Panc1 (cell line): ENCODE measurements around the gene HTR1B. TPM values are rescaled to one million over a fixed set of nuclear protein-coding genes. Genes with fewer than 3 reads are reported as not detected.

ENCODE experiments used
- ATAC-seq: fragments of 200-7000 bp; cut with Tn5 transposase; 2 replicates; pipeline ENCODE4 v1.9.1; 2020; ENCODE audit warnings: mild to moderate bottlenecking, moderate library complexity
- BruUV-seq: library from RNA; stranded (reverse); fragments of 400-500 nt; replicated peaks from 2 replicates; lab custom pipeline; 2021; lab: Mats Ljungman, UMichigan
- CTCF ChIA-PET: fragments of 300-600 bp; sonication (Branson Sonifier 250); formaldehyde crosslinking; loops from one replicate; lab custom pipeline; 2022; ENCODE audit warnings: antibody characterized with exemption; lab: Charles Lee
- POLR2A ChIA-PET: fragments of 300-600 bp; sonication (Branson Sonifier 250); formaldehyde crosslinking; loops from one replicate; lab custom pipeline; 2022; ENCODE audit warnings: antibody characterized with exemption; lab: Charles Lee
- DNase-seq: peaks from one replicate; pipeline ENCODE4 v3.0.0-alpha.2; 2010; ENCODE audit warnings: low read depth, low spot score
- H3K27ac ChIP-seq: 2 replicates; pipeline ENCODE4 v1.5.1; 2011; ENCODE audit warnings: mild to moderate bottlenecking, low read length, inconsistent platforms
- H3K27me3 ChIP-seq: fragments of 200-500 bp; sonication (Bioruptor generic); 2 replicates; pipeline ENCODE4 v1.6.0; 2014; ENCODE audit warnings: low read length, inconsistent platforms; ENCODE audit not compliant: control insufficient read depth, insufficient read depth
- H3K36me3 ChIP-seq: fragments of 200-500 bp; sonication (Bioruptor generic); 2 replicates; pipeline ENCODE4 v1.5.1; 2014; ENCODE audit warnings: inconsistent platforms, mild to moderate bottlenecking, low read length, moderate library complexity; ENCODE audit not compliant: control insufficient read depth, insufficient read depth
- H3K4me1 ChIP-seq: 2 replicates; pipeline ENCODE4 v1.5.1; 2011; ENCODE audit warnings: inconsistent platforms, mild to moderate bottlenecking, low read length, moderate library complexity; ENCODE audit not compliant: control insufficient read depth, insufficient read depth
- H3K4me3 ChIP-seq, 2 experiments: 2 replicates each; pipeline ENCODE4 v1.5.1; 2011 to 2012; ENCODE audit warnings: low read depth in 2 of 2, low read length in 2 of 2, mild to moderate bottlenecking in 2 of 2, inconsistent platforms in 1 of 2, moderate library complexity in 1 of 2
- H3K9me3 ChIP-seq: fragments of 200-500 bp; sonication (Bioruptor generic); 2 replicates; pipeline ENCODE4 v1.5.1; 2014; ENCODE audit warnings: low read depth, mild to moderate bottlenecking, inconsistent platforms, low read length, moderate library complexity; ENCODE audit not compliant: control insufficient read depth, insufficient read depth
- POLR2AphosphoS5 ChIP-seq: IDR thresholded peaks from 2 replicates; pipeline ENCODE4 v1.6.1; 2012; ENCODE audit warnings: mild to moderate bottlenecking, low read depth, low read length, moderate library complexity
- SIN3A ChIP-seq: IDR thresholded peaks from 2 replicates; pipeline ENCODE4 v1.6.1; 2012; ENCODE audit warnings: low read depth, mild to moderate bottlenecking, low read length, moderate library complexity, borderline replicate concordance; ENCODE audit not compliant: insufficient read depth
- TCF7L2 ChIP-seq: IDR thresholded peaks from 2 replicates; pipeline ENCODE4 v1.6.1; 2011; ENCODE audit warnings: mild to moderate bottlenecking, low read depth, low read length, inconsistent platforms
- in situ Hi-C: cut with HindIII; loops from 2 replicates; pipeline ENCODE4 v1.10.0; 2016; ENCODE audit warnings: low sequenced_read_pairs, low pct_unique_long_range_greater_than_20kb
- intact Hi-C: fragments of 100-400 bp; cut with micrococcal nuclease; formaldehyde crosslinking; loops from one replicate; pipeline ENCODE4 v1.10.0; 2022; ENCODE audit not compliant: unreplicated experiment
- total RNA-seq: library from RNA; stranded (reverse); gene quantifications from one replicate; pipeline ENCODE4 v1.2.1, GENCODE V29; 2021; ENCODE audit not compliant: unreplicated experiment
- TF ChIP-seq, protein P1 (sequence below): fragments of 450-650 bp; IDR thresholded peaks from 2 replicates; pipeline ENCODE4 v1.5.1; 2017; ENCODE audit warnings: mild to moderate bottlenecking
- TF ChIP-seq, protein P2 (sequence below), 2 experiments: IDR thresholded peaks; 2 replicates each; pipeline ENCODE4 v1.6.1; 2011 to 2012; ENCODE audit warnings: low read depth in 2 of 2, control low read depth in 1 of 2, low read length in 1 of 2, mild to moderate bottlenecking in 1 of 2, moderate library complexity in 1 of 2; ENCODE audit not compliant: insufficient read depth in 1 of 2

The HTR1B gene
- total RNA-seq, 1 experiment from 2014 or later, result 14.0 TPM

DNA sequence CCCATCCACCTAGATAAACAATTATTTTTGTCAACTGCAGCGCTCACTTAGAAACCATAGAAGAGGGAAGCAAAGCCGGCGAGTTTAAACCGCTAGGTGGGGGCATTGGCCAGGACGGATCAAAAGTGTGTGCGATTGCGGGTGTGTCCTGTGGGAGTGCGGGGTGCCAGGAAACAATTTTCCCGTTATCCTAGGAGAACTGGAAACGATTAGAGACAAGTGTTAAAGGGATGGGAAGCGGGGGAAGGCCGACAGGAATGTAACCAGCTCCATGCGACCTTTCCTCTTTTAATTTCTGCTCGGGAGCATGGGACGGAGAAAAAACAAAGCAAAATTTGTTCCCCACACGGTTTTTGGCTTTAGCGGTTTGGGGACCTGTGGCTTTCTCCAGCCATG lies 2.8 kb upstream of the HTR1B start:
- Histone ChIP-seq H3K4me3 (peak overlapping the region; percentile 61 to 98), H3K27ac (peak overlapping the region; percentile 82)
- CTCF ChIA-PET, result interaction anchor here (0.5 to 0.9 kb wide), 4 partner anchors 9 to 1610 kb away, joined by 3 read pairs; no protein-coding TSS in a partner anchor

DNA sequence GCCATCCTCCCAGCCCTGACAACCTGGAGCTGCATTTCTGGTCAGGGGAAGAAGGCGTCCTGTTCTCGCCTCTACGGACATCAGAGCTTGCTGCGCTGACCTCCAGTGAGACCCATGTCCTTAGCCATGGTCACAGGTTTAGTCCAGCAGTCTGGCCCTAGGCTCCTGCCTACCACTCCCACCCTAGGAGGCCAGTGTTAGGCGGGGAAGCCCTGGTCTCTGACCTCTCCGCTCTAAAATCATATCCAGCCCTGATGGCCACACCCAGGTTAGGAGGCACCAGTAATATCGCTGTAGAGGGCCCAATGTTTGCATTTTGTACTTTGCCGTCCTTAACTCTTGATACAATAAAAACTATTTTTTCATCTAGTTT lies 1.2 kb upstream of the HTR1B start:
- Histone ChIP-seq H3K9me3 (no peaks in the 10 kb centered on the region), H3K27ac (peak overlapping the region; percentile 91), H3K4me1 (peaks cover 17% of the 10 kb centered on the region), H3K36me3 (no peaks in the 10 kb centered on the region), H3K4me3 (peak overlapping the region; percentile 68 to 91), H3K27me3 (no peaks in the 10 kb centered on the region; the same call in 1 of the 2 replicates)
- no TSS peak for BruUV-seq
- ATAC-seq, result peak; percentile 22
- in situ Hi-C loops, result no loop called here
- CTCF ChIA-PET, result interaction anchor here (0.6 kb wide), 1 partner anchor 470 kb away, joined by 4 read pairs; no protein-coding TSS in a partner anchor
- intact Hi-C loops, result no loop called here
- POLR2A ChIA-PET, result interaction anchor here (0.6 kb wide), 1 partner anchor 1049 kb away, joined by 10 read pairs; no protein-coding TSS in a partner anchor
- TF ChIP-seq TCF7L2, result no peak
- TF ChIP-seq, protein P1, sequence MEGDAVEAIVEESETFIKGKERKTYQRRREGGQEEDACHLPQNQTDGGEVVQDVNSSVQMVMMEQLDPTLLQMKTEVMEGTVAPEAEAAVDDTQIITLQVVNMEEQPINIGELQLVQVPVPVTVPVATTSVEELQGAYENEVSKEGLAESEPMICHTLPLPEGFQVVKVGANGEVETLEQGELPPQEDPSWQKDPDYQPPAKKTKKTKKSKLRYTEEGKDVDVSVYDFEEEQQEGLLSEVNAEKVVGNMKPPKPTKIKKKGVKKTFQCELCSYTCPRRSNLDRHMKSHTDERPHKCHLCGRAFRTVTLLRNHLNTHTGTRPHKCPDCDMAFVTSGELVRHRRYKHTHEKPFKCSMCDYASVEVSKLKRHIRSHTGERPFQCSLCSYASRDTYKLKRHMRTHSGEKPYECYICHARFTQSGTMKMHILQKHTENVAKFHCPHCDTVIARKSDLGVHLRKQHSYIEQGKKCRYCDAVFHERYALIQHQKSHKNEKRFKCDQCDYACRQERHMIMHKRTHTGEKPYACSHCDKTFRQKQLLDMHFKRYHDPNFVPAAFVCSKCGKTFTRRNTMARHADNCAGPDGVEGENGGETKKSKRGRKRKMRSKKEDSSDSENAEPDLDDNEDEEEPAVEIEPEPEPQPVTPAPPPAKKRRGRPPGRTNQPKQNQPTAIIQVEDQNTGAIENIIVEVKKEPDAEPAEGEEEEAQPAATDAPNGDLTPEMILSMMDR, result no peak
- TF ChIP-seq POLR2AphosphoS5, result no peak
- TF ChIP-seq, protein P2, sequence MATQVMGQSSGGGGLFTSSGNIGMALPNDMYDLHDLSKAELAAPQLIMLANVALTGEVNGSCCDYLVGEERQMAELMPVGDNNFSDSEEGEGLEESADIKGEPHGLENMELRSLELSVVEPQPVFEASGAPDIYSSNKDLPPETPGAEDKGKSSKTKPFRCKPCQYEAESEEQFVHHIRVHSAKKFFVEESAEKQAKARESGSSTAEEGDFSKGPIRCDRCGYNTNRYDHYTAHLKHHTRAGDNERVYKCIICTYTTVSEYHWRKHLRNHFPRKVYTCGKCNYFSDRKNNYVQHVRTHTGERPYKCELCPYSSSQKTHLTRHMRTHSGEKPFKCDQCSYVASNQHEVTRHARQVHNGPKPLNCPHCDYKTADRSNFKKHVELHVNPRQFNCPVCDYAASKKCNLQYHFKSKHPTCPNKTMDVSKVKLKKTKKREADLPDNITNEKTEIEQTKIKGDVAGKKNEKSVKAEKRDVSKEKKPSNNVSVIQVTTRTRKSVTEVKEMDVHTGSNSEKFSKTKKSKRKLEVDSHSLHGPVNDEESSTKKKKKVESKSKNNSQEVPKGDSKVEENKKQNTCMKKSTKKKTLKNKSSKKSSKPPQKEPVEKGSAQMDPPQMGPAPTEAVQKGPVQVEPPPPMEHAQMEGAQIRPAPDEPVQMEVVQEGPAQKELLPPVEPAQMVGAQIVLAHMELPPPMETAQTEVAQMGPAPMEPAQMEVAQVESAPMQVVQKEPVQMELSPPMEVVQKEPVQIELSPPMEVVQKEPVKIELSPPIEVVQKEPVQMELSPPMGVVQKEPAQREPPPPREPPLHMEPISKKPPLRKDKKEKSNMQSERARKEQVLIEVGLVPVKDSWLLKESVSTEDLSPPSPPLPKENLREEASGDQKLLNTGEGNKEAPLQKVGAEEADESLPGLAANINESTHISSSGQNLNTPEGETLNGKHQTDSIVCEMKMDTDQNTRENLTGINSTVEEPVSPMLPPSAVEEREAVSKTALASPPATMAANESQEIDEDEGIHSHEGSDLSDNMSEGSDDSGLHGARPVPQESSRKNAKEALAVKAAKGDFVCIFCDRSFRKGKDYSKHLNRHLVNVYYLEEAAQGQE (IDR thresholded peaks at IDR 0.05; ENCODE audit: insufficient read depth in 1 of 2, low read depth in 2 of 2, low read length in 1 of 2), result no peak
- TF ChIP-seq SIN3A, result no peak
- DNase-seq, result no peak

More for the DNA sequence above, 2.8 kb upstream of the HTR1B start:
- peaks cover 15% of the 10 kb centered on the region for H3K4me1 ChIP-seq
- DNase-seq, result no peak
- H3K36me3 ChIP-seq, result no peaks in the 10 kb centered on the region
- intact Hi-C loops, result no loop called here
- in situ Hi-C loops, result no loop called here
- no TSS peak for BruUV-seq
- H3K27me3 ChIP-seq, result no peaks in the 10 kb centered on the region; the same call in 1 of the 2 replicates
- H3K9me3 ChIP-seq, result no peaks in the 10 kb centered on the region
- ATAC-seq, result peak; percentile 61
- POLR2A ChIA-PET, result no interaction called here
- TF ChIP-seq TCF7L2, result peak; percentile 60
- TF ChIP-seq POLR2AphosphoS5, result no peak
- TF ChIP-seq, protein P1, result peak; percentile 87
- TF ChIP-seq SIN3A, result no peak
